ENCODE data around the gene OPRD1.

DNA sequence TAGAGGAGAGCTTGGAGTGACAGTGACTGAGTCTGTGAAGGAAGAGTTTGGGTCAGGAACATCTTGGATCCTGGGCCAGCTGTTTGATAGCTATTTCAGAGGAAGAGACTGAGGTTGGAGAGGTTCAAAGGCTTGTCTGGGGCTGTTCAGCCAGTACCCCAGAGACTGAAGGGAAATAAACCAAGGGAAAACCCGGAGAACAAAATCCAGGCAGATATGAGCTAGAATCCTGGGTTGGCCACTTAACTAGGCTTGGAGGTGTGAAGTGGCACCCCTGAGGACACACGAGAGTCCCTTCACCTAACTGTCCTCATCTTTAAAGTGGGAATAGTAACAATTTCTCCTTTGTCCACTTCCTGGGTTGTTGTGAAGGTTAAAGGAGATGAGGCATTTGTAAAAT lies 79.3 kb downstream of the OPRD1 start:
- no peak for TF ChIP-seq FOXM1 (IDR thresholded peaks at IDR 0.05; ENCODE audit: borderline replicate concordance, low read depth)
- TF ChIP-seq EP300 (IDR thresholded peaks at IDR 0.05; ENCODE audit: borderline replicate concordance) = no peak
- TF ChIP-seq CREB1 (IDR thresholded peaks at IDR 0.05; ENCODE audit: low read depth) = no peak
- no peak for TF ChIP-seq TAF1 (IDR thresholded peaks at IDR 0.05; ENCODE audit: low read depth)
- TF ChIP-seq REST (IDR thresholded peaks at IDR 0.05; ENCODE audit: low read depth) = no peak
- no peak for TF ChIP-seq MAX (IDR thresholded peaks at IDR 0.05)
- no peak for TF ChIP-seq RAD21 (IDR thresholded peaks at IDR 0.05; ENCODE audit: low read depth)
- no peak for TF ChIP-seq TCF12 (IDR thresholded peaks at IDR 0.05; ENCODE audit: low read depth)
- TF ChIP-seq YY1 (IDR thresholded peaks at IDR 0.05; ENCODE audit: low read depth) = no peak
- no peak for TF ChIP-seq NFIC (IDR thresholded peaks at IDR 0.05)
- TF ChIP-seq EGR1 (IDR thresholded peaks at IDR 0.05) = no peak
- no peak for TF ChIP-seq ZBTB7A (IDR thresholded peaks at IDR 0.05; ENCODE audit: low read depth)
- TF ChIP-seq TEAD4 (IDR thresholded peaks at IDR 0.05) = no peak
- TF ChIP-seq USF1 (IDR thresholded peaks at IDR 0.05) = no peak

All from Ishikawa (cell line).